ENCODE measurements around the gene AKIRIN2. TPM values are rescaled to one million over a fixed set of nuclear protein-coding genes. Genes with fewer than 3 reads are reported as not detected.
"Not testable (repeated sequence)": the region's sequence is repeated elsewhere in the genome, so short reads cannot be mapped to it uniquely, and the experiment has no call there.

The AKIRIN2 gene
- total and polyA plus RNA-seq, 7 donors, result 16.6 to 40.2 (median 19.3) TPM

DNA sequence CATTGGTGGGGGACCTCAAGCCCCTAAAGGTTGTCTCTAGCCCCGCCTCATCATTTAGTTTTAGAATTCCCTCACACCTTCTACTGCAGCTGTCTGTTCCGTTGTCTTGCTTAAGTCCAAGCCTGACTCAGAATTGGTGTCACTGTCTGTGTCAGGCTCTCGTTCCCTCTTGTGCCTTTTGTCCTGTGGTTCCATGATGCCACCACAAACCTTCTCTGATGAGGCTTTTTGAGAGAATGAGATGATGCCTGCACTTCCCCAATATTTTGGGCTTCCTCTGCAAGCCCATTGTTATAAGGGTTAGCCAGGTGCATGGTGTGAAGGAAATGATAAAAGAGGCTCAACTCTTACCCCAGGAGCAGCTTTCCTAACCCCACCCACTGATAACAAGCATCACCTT is 8.1 kb upstream of the AKIRIN2 start:
- TF ChIP-seq EP300 (IDR thresholded peaks at IDR 0.05) (no peak), POLR2AphosphoS5 (IDR thresholded peaks at IDR 0.05) (no peak), POLR2A (IDR thresholded peaks at IDR 0.05) (no peak)
- TF ChIP-seq, protein P1, sequence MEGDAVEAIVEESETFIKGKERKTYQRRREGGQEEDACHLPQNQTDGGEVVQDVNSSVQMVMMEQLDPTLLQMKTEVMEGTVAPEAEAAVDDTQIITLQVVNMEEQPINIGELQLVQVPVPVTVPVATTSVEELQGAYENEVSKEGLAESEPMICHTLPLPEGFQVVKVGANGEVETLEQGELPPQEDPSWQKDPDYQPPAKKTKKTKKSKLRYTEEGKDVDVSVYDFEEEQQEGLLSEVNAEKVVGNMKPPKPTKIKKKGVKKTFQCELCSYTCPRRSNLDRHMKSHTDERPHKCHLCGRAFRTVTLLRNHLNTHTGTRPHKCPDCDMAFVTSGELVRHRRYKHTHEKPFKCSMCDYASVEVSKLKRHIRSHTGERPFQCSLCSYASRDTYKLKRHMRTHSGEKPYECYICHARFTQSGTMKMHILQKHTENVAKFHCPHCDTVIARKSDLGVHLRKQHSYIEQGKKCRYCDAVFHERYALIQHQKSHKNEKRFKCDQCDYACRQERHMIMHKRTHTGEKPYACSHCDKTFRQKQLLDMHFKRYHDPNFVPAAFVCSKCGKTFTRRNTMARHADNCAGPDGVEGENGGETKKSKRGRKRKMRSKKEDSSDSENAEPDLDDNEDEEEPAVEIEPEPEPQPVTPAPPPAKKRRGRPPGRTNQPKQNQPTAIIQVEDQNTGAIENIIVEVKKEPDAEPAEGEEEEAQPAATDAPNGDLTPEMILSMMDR (IDR thresholded peaks at IDR 0.05), result no peak
- intact Hi-C loops (cut with DNase I), result no loop called here
- no peak for DNase-seq
- WGBS, 2 donors, result 76 to 83% methylated on average over 3 of the region's 3 CpGs
- H3K4me1 ChIP-seq, result peaks cover 0 to 3% (median 0%) of the 10 kb centered on the region in 4 donors
- no peaks in the 10 kb centered on the region for H3K27me3 ChIP-seq
- no peak overlapping the region for H3K4me3 ChIP-seq
- no peaks in the 10 kb centered on the region for H3K36me3 ChIP-seq
- H3K27ac ChIP-seq, result no peak overlapping the region
- no peaks in the 10 kb centered on the region for H3K9me3 ChIP-seq

DNA sequence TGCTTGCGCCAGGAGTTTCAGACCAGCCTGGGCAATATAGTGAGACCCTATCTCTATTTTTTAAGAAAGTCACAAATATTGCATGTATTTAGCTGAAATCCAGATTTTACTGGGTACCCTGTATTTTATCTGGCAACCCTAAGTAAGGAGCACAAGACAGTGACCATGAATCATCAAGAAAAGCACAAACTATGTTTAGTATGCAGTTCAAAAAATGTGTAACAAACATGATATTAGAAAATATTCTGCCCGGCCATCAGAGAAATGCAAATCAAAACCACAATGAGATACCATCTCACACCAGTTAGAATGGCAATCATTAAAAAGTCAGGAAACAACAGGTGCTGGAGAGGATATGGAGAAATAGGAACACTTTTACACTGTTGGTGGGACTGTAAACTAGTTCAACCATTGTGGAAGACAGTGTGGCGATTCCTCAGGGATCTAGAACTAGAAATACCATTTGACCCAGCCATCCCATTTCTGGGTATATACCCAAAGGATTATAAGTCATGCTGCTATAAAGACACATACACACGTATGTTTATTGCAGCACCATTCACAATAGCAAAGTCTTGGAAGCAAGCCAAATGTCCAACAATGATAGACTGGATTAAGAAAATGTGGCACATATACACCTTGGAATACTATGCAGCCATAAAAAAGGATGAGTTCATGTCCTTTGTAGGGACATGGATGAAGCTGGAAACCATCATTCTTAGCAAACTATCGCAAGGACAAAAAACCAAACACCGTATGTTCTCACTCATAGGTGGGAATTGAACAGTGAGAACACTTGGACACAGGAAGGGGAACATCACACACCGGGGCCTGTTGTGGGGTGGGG is 6.8 kb upstream of the AKIRIN2 start:
- H3K4me3 ChIP-seq; H3K4me1 ChIP-seq; DNase-seq; H3K36me3 ChIP-seq; H3K9me3 ChIP-seq; H3K27me3 ChIP-seq; H3K27ac ChIP-seq; intact Hi-C loops (cut with DNase I): not testable (repeated sequence)
- WGBS, 2 donors, result 81 to 85% methylated on average over 6 of the region's 7 CpGs

DNA sequence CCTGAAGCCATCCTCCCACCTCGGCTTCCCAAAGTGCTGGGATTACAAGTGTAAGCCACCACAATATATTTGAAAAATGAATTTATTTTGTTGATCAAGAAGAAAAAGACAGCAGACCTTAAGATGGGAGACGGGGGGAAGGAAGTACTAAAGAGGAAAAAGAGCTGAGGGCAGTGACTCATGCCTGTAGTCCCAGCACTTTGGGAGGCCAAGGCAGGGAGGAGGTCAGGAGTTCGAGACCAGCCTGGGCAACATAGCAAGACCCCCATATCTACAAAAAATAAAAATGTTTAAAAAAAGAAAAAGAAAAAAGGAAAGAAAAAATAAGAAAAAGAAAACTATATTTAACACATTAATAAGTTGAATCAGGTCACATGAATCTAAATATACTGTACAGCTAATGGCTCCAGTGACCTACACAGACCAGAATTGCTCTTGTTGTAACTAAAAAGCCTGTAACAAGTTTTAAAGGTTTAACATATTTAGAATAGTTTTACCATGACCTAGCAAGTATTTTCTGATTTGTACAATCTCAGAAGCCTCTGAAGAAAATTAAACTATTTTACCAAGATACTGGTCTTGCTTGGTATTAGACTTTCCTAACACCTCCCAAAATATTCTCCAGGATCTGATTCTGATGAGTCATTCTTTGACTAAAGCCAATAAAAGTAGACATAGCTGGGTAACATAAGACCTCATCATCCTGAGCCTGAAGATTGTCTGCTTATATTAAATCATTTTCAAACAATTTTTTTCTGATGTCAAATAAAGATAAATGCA is 4.3 kb upstream of the AKIRIN2 start:
- H3K27ac ChIP-seq, result no peak overlapping the region
- H3K4me3 ChIP-seq, result no peak overlapping the region
- WGBS, 2 donors, result 83 to 92% methylated on average over 3 of the region's 3 CpGs
- TF ChIP-seq, protein P1 (IDR thresholded peaks at IDR 0.05), result no peak
- TF ChIP-seq POLR2A (IDR thresholded peaks at IDR 0.05) (no peak), POLR2AphosphoS5 (IDR thresholded peaks at IDR 0.05) (no peak), EP300 (IDR thresholded peaks at IDR 0.05) (no peak)
- no peaks in the 10 kb centered on the region for H3K36me3 ChIP-seq
- intact Hi-C loops (cut with DNase I), result no loop called here
- no peaks in the 10 kb centered on the region for H3K27me3 ChIP-seq
- peaks cover 0 to 11% (median 2%) of the 10 kb centered on the region in 4 donors for H3K4me1 ChIP-seq
- H3K9me3 ChIP-seq, result no peaks in the 10 kb centered on the region
- DNase-seq, result no peak

DNA sequence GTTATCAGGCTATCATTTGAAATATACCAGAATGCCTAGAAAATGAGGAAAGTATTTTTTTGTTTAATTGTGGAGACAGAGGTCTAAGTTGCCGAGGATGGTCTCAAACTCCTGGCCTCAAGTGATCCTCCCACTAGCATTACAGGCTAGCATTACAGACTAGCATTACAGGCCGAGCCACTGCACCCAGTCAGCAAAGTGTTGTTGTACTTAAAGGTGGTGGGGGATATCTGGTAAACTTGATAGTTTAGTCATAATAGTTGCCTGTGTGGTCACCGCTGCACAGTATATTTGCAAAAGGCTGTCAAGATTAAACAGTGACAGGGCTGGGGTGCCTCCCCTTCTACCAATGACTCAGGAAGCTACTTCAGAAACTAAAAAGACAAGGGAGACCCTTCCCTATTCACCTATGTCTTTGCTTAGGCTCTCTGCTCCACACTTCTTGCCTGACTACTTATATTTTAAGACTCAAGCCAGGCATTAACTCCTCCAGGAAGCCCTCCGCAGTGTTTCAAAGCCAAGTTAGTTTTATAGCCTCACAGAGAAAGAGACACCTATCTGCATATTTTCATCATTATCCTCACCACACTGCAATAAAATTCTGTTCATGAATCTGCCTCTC is 3.1 kb upstream of the AKIRIN2 start:
- Histone ChIP-seq H3K27me3 (no peaks in the 10 kb centered on the region), H3K4me1 (peaks cover 0 to 11% (median 2%) of the 10 kb centered on the region in 4 donors), H3K36me3 (no peaks in the 10 kb centered on the region), H3K27ac (no peak overlapping the region), H3K9me3 (no peaks in the 10 kb centered on the region), H3K4me3 (no peak overlapping the region)
- TF ChIP-seq, protein P1 (IDR thresholded peaks at IDR 0.05), result no peak
- TF ChIP-seq EP300 (IDR thresholded peaks at IDR 0.05) (no peak), POLR2A (IDR thresholded peaks at IDR 0.05) (no peak), POLR2AphosphoS5 (IDR thresholded peaks at IDR 0.05) (no peak)
- intact Hi-C loops (cut with DNase I), result no loop called here
- WGBS, 2 donors, result 77 to 80% methylated on average over 4 of the region's 4 CpGs
- DNase-seq, result no peak

DNA sequence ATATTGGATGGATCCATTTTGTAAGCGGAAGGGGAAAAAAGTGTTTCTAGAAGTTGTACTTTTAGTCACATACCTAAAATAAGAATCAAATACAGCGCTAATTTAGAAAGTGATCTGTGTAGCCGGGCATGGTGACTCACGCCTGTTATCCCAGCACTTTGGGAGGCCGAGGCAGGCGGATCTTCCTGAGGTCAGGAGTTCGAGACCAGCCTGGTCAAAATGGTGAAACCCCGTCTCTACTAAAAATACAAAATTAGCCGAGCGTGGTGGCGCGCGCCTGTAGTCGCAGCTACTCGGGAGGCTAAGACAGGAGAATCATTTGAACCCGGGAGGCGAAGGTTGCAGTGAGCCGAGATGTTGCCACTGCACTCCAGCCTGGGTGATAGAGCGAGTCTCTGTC is 1.0 kb upstream of the AKIRIN2 start:
- not testable (repeated sequence) for H3K27me3 ChIP-seq
- peak overlapping the region; percentile 96 to 98 (median 96) for H3K27ac ChIP-seq
- 86 to 87% methylated on average over 19 of the region's 19 CpGs for WGBS, 2 donors

More for the DNA sequence above, 1.0 kb upstream of the AKIRIN2 start:
- intact Hi-C loops (cut with DNase I), result loop anchor here (5.0 kb wide), 3 partner anchors 41 to 1934 kb away; partner anchors contain the start of genes LYRM2 and SLC35A1
- Histone ChIP-seq H3K4me1 (peaks cover 0 to 19% (median 12%) of the 10 kb centered on the region in 4 donors), H3K4me3 (peak overlapping the region; percentile 82 to 88 (median 84))
- DNase-seq, H3K9me3 ChIP-seq, H3K36me3 ChIP-seq: not testable (repeated sequence)
